HG03095 (cell line): ENCODE data around the gene ARL6IP5.

Experiments
- ATAC-seq: cut with Tn5 transposase; IDR thresholded peaks from one replicate; pipeline ENCODE4 v1.9.1; 2021; ENCODE audit warnings: moderate library complexity; ENCODE audit not compliant: unreplicated experiment

ARL6IP5 gene

GRCh38 chr3:69085833-69086722, 1.3 kb downstream of the ARL6IP5 start:
- no peak for ATAC-seq

- no peak for ATAC-seq
These were observed 2.5 kb downstream of the ARL6IP5 start for GRCh38 chr3:69087030-69087791.

GRCh38 chr3:69088063-69088462, 3.3 kb downstream of the ARL6IP5 start:
- peak; percentile 28 for ATAC-seq

- no peak for ATAC-seq
These were observed 5.3 kb downstream of the ARL6IP5 start for GRCh38 chr3:69090021-69090420.

- ATAC-seq, result peak; percentile 2
These were observed 6.8 kb downstream of the ARL6IP5 start for GRCh38 chr3:69091389-69092029.

GRCh38 chr3:69092030-69092516, 7.3 kb downstream of the ARL6IP5 start:
- ATAC-seq, result peak; percentile 69

GRCh38 chr3:69094467-69095205, 9.9 kb downstream of the ARL6IP5 start:
- no peak for ATAC-seq

- no peak for ATAC-seq
These were observed 10.9 kb downstream of the ARL6IP5 start for GRCh38 chr3:69095636-69096035.

GRCh38 chr3:69096299-69096698, 11.6 kb downstream of the ARL6IP5 start:
- no peak for ATAC-seq

GRCh38 chr3:69097407-69098086, 12.8 kb downstream of the ARL6IP5 start:
- ATAC-seq, result no peak

- ATAC-seq, result no peak
These were observed 14.8 kb downstream of the ARL6IP5 start for GRCh38 chr3:69099576-69099975.

- ATAC-seq, result no peak
These were observed 17.6 kb downstream of the ARL6IP5 start for GRCh38 chr3:69102384-69102783.

- no peak for ATAC-seq
These were observed 18.4 kb downstream of the ARL6IP5 start for GRCh38 chr3:69103123-69103522.

GRCh38 chr3:69104586-69104985, 19.8 kb downstream of the ARL6IP5 start:
- no peak for ATAC-seq

- ATAC-seq, result no peak
These were observed 20.6 kb downstream of the ARL6IP5 start for GRCh38 chr3:69105320-69105719.

- no peak for ATAC-seq
These were observed 23.1 kb downstream of the ARL6IP5 start for GRCh38 chr3:69107841-69108240.

GRCh38 chr3:69108811-69109210, 24.1 kb downstream of the ARL6IP5 start:
- no peak for ATAC-seq

GRCh38 chr3:69110941-69111546, 26.3 kb downstream of the ARL6IP5 start:
- ATAC-seq, result no peak

- ATAC-seq, result no peak
These were observed 28.8 kb downstream of the ARL6IP5 start for GRCh38 chr3:69113536-69113935.

- no peak for ATAC-seq
These were observed 31.0 kb downstream of the ARL6IP5 start for GRCh38 chr3:69115731-69116130.
